ENCODE results near the gene BET1L. TPM values are rescaled to one million over a fixed set of nuclear protein-coding genes. Genes with fewer than 3 reads are reported as not detected.

BET1L gene
- total RNA-seq, 1 donor from 2014 or later: 73.2 TPM

GRCh38 chr11:214083-214482, 6.9 kb upstream of the BET1L start:
- no peak overlapping the region for H3K4me3 Mint-ChIP-seq (ENCODE audit: unreplicated experiment)
- H3K9me3 Mint-ChIP-seq (ENCODE audit: unreplicated experiment): no peaks in the 10 kb centered on the region
- H3K27me3 Mint-ChIP-seq (ENCODE audit: low read depth, unreplicated experiment): no peaks in the 10 kb centered on the region
- H3K9ac ChIP-seq (ENCODE audit: low read length): no peak overlapping the region
- H3K36me3 Mint-ChIP-seq (ENCODE audit: low read depth, unreplicated experiment): peaks cover 23% of the 10 kb centered on the region
- peaks cover 52% of the 10 kb centered on the region for H3K36me3 ChIP-seq (ENCODE audit: insufficient read depth, low read length)
- DNase-seq (ENCODE audit: low read depth): no peak
- no peak overlapping the region for H3K27ac Mint-ChIP-seq (ENCODE audit: unreplicated experiment)
- no peak for FAIRE-seq
- H3K4me2 ChIP-seq (ENCODE audit: low read length): no peak overlapping the region
- H3K4me1 Mint-ChIP-seq (ENCODE audit: low read depth, unreplicated experiment): peaks cover 45% of the 10 kb centered on the region
- H3K27me3 ChIP-seq (ENCODE audit: insufficient read depth, low read length): no peaks in the 10 kb centered on the region
- H2AFZ ChIP-seq (ENCODE audit: low read depth, low read length): no peak overlapping the region
- peaks cover 45% of the 10 kb centered on the region for H3K79me2 ChIP-seq (ENCODE audit: insufficient read depth, low read length)
- H4K20me1 ChIP-seq (ENCODE audit: insufficient read depth, low read length): peaks cover 71% of the 10 kb centered on the region
- H3K4me3 ChIP-seq (ENCODE audit: insufficient read depth, low read depth, low read length): no peak overlapping the region
- no peak overlapping the region for H3K27ac ChIP-seq (ENCODE audit: low read depth, low read length)
- peaks cover 22% of the 10 kb centered on the region for H3K4me1 ChIP-seq (ENCODE audit: insufficient read depth, low read length)
- TF ChIP-seq CTCF (IDR thresholded peaks at IDR 0.05; ENCODE audit: insufficient read depth, low read depth, low read length) (no peak), EZH2 (IDR thresholded peaks at IDR 0.05; ENCODE audit: insufficient read depth, low read length) (no peak)
- H3K9me3 ChIP-seq (ENCODE audit: insufficient read depth, low read depth, low read length): no peaks in the 10 kb centered on the region

GRCh38 chr11:213111-213510, 5.9 kb upstream of the BET1L start:
- H3K27me3 ChIP-seq (ENCODE audit: insufficient read depth, low read length): no peaks in the 10 kb centered on the region
- H3K4me3 Mint-ChIP-seq (ENCODE audit: unreplicated experiment): no peak overlapping the region
- peaks cover 52% of the 10 kb centered on the region for H3K36me3 ChIP-seq (ENCODE audit: insufficient read depth, low read length)
- peaks cover 23% of the 10 kb centered on the region for H3K36me3 Mint-ChIP-seq (ENCODE audit: low read depth, unreplicated experiment)
- H3K4me1 ChIP-seq (ENCODE audit: insufficient read depth, low read length): peaks cover 22% of the 10 kb centered on the region
- FAIRE-seq: no peak
- no peak for TF ChIP-seq CTCF (IDR thresholded peaks at IDR 0.05; ENCODE audit: insufficient read depth, low read depth, low read length)
- no peak for DNase-seq (ENCODE audit: low read depth)
- peaks cover 72% of the 10 kb centered on the region for H4K20me1 ChIP-seq (ENCODE audit: insufficient read depth, low read length)
- H3K27ac Mint-ChIP-seq (ENCODE audit: unreplicated experiment): peak overlapping the region; percentile 23
- peaks cover 55% of the 10 kb centered on the region for H3K79me2 ChIP-seq (ENCODE audit: insufficient read depth, low read length)
- H3K4me3 ChIP-seq (ENCODE audit: insufficient read depth, low read depth, low read length): no peak overlapping the region
- H3K9me3 Mint-ChIP-seq (ENCODE audit: unreplicated experiment): no peaks in the 10 kb centered on the region
- H3K4me1 Mint-ChIP-seq (ENCODE audit: low read depth, unreplicated experiment): peaks cover 45% of the 10 kb centered on the region
- H3K4me2 ChIP-seq (ENCODE audit: low read length): no peak overlapping the region
- no peaks in the 10 kb centered on the region for H3K27me3 Mint-ChIP-seq (ENCODE audit: low read depth, unreplicated experiment)
- H3K9ac ChIP-seq (ENCODE audit: low read length): no peak overlapping the region
- no peaks in the 10 kb centered on the region for H3K9me3 ChIP-seq (ENCODE audit: insufficient read depth, low read depth, low read length)
- H3K27ac ChIP-seq (ENCODE audit: low read depth, low read length): no peak overlapping the region
- no peak overlapping the region for H2AFZ ChIP-seq (ENCODE audit: low read depth, low read length)

GRCh38 chr11:212150-213100, 5.2 kb upstream of the BET1L start:
- Histone ChIP-seq H3K9me3 (ENCODE audit: insufficient read depth, low read depth, low read length) (no peaks in the 10 kb centered on the region), H3K4me3 (ENCODE audit: insufficient read depth, low read depth, low read length) (no peak overlapping the region)

More at GRCh38 chr11:212150-213100, 5.2 kb upstream of the BET1L start:
- Histone ChIP-seq H3K4me2 (ENCODE audit: low read length) (no peak overlapping the region), H3K9ac (ENCODE audit: low read length) (no peak overlapping the region), H3K36me3 (ENCODE audit: insufficient read depth, low read length) (peaks cover 52% of the 10 kb centered on the region), H3K79me2 (ENCODE audit: insufficient read depth, low read length) (peaks cover 58% of the 10 kb centered on the region), H2AFZ (ENCODE audit: low read depth, low read length) (no peak overlapping the region), H3K27me3 (ENCODE audit: insufficient read depth, low read length) (no peaks in the 10 kb centered on the region), H4K20me1 (ENCODE audit: insufficient read depth, low read length) (peaks cover 72% of the 10 kb centered on the region), H3K27ac (ENCODE audit: low read depth, low read length) (no peak overlapping the region), H3K4me1 (ENCODE audit: insufficient read depth, low read length) (peaks cover 22% of the 10 kb centered on the region)
- no peak for TF ChIP-seq CTCF (IDR thresholded peaks at IDR 0.05; ENCODE audit: insufficient read depth, low read depth, low read length)
- no peak for TF ChIP-seq EZH2 (IDR thresholded peaks at IDR 0.05; ENCODE audit: insufficient read depth, low read length)
- no peaks in the 10 kb centered on the region for H3K9me3 Mint-ChIP-seq (ENCODE audit: unreplicated experiment)
- peaks cover 42% of the 10 kb centered on the region for H3K4me1 Mint-ChIP-seq (ENCODE audit: low read depth, unreplicated experiment)
- FAIRE-seq: no peak
- H3K27me3 Mint-ChIP-seq (ENCODE audit: low read depth, unreplicated experiment): no peaks in the 10 kb centered on the region
- H3K36me3 Mint-ChIP-seq (ENCODE audit: low read depth, unreplicated experiment): peaks cover 23% of the 10 kb centered on the region
- no peak for DNase-seq (ENCODE audit: low read depth)
- H3K4me3 Mint-ChIP-seq (ENCODE audit: unreplicated experiment): peak overlapping the region; percentile 46
- H3K27ac Mint-ChIP-seq (ENCODE audit: unreplicated experiment): peak overlapping the region; percentile 62

Measured in astrocyte (in vitro differentiated cells and primary cell).